ENCODE results near the gene COX19. TPM values are rescaled to one million over a fixed set of nuclear protein-coding genes. Genes with fewer than 3 reads are reported as not detected.
A peak's percentile ranks its signal among the peaks of the same experiment; 100 is the strongest.

The COX19 gene
- total and polyA plus RNA-seq, 2 of the 13 experiments (the other 11 are each of a cell fraction or from before 2014, with no cell fraction given): 11.5 to 21.7 TPM

DNA sequence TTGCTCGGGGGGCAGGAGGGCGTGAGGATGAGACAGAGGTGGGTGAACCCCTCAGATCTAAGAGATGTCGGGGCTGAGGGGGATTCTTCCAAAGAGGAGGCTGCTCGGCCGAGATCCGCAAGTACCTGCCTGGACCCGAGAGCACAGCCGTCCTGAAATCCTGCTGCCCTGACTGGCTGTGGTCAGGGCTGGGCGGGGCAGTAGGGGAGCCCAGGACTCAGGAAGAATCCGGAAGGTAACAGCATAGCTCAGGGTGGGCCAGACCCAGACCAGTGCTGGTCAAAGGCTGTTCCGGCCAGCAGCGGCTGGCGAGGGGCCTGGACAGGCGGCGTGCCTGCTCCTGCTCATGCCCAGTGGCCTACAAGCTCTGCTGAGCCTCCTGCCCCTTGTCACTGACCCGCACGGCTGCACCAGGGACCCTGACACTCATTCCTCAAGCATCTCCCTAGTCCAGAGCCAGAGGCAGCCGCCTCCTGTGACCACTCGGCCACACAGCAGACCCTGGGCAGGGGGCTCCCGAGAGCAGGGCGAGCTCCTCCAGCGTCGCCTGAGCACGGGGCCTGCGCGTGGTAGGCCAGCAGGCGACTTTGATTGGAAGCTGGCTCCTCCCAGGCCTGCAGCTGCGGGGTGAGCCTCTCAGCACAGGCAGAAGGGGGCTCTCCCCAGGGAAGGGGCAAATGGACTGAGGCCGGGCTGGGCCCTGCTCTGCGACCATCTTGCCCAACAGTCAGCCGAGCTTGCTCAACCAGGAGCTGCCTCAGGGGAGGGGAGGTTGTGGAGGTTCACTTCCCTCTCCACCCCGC lies 17.7 kb downstream of the COX19 start (continued):
- TF ChIP-seq, protein P1, sequence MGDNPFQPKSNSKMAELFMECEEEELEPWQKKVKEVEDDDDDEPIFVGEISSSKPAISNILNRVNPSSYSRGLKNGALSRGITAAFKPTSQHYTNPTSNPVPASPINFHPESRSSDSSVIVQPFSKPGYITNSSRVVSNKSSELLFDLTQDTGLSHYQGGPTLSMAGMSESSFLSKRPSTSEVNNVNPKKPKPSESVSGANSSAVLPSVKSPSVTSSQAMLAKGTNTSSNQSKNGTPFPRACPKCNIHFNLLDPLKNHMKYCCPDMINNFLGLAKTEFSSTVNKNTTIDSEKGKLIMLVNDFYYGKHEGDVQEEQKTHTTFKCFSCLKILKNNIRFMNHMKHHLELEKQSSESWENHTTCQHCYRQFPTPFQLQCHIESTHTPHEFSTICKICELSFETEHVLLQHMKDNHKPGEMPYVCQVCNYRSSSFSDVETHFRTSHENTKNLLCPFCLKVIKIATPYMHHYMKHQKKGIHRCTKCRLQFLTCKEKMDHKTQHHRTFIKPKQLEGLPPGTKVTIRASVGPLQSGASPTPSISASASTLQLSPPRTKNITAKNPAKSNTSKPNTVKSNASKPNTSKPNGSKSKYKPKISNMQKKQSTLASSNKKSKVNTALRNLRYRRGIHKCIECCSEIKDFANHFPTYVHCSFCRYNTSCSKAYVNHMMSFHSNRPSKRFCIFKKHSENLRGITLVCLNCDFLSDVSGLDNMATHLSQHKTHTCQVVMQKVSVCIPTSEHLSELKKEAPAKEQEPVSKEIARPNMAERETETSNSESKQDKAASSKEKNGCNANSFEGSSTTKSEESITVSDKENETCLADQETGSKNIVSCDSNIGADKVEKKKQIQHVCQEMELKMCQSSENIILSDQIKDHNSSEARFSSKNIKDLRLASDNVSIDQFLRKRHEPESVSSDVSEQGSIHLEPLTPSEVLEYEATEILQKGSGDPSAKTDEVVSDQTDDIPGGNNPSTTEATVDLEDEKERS (CRISPR knock-in tag; IDR thresholded peaks at IDR 0.05): 0 out of 2 replicates have a peak, but pooled peaks have one; percentile 82
- TF ChIP-seq TBX2 (CRISPR knock-in tag; IDR thresholded peaks at IDR 0.05; ENCODE audit: borderline replicate concordance) (peak; percentile 86), PAF1 (CRISPR knock-in tag; IDR thresholded peaks at IDR 0.05) (no peak), SP4 (CRISPR knock-in tag; IDR thresholded peaks at IDR 0.05) (peak; percentile 61), ZNF83 (CRISPR knock-in tag; IDR thresholded peaks at IDR 0.05; ENCODE audit: borderline replicate concordance) (peak; percentile 83), ZNF12 (CRISPR knock-in tag; IDR thresholded peaks at IDR 0.05) (0 out of 2 replicates have a peak, but pooled peaks have one; percentile 14), SP5 (CRISPR knock-in tag; IDR thresholded peaks at IDR 0.05; ENCODE audit: borderline replicate concordance, low read depth) (peak; percentile 94), ZNF619 (CRISPR knock-in tag; IDR thresholded peaks at IDR 0.05) (peak; percentile 97), ZMYM4 (CRISPR knock-in tag; IDR thresholded peaks at IDR 0.05) (peak; percentile 74), ZNF614 (CRISPR knock-in tag; IDR thresholded peaks at IDR 0.05; ENCODE audit: borderline replicate concordance) (peak; percentile 66), SPEN (CRISPR knock-in tag; IDR thresholded peaks at IDR 0.05; ENCODE audit: low read depth) (peak; percentile 83), MAFF (IDR thresholded peaks at IDR 0.05; ENCODE audit: low read depth, low read length) (no peak), KLF12 (CRISPR knock-in tag; IDR thresholded peaks at IDR 0.05; ENCODE audit: borderline replicate concordance) (peak; percentile 95), ZNF136 (CRISPR knock-in tag; IDR thresholded peaks at IDR 0.05; ENCODE audit: low read depth) (peak; percentile 72; the same call in 1 of the 2 replicates), SYNCRIP (IDR thresholded peaks at IDR 0.05; ENCODE audit: insufficient read depth, low read depth, low read length) (no peak), ZSCAN9 (CRISPR knock-in tag; IDR thresholded peaks at IDR 0.05; ENCODE audit: borderline replicate concordance) (peak; percentile 54; the same call in 1 of the 2 replicates), ZNF772 (CRISPR knock-in tag; IDR thresholded peaks at IDR 0.05) (peak; percentile 98), HOXA3 (CRISPR knock-in tag; IDR thresholded peaks at IDR 0.05) (peak; percentile 78), ISL2 (CRISPR knock-in tag; IDR thresholded peaks at IDR 0.05) (peak; percentile 45; the same call in 1 of the 2 replicates)
- TF ChIP-seq, protein P2, sequence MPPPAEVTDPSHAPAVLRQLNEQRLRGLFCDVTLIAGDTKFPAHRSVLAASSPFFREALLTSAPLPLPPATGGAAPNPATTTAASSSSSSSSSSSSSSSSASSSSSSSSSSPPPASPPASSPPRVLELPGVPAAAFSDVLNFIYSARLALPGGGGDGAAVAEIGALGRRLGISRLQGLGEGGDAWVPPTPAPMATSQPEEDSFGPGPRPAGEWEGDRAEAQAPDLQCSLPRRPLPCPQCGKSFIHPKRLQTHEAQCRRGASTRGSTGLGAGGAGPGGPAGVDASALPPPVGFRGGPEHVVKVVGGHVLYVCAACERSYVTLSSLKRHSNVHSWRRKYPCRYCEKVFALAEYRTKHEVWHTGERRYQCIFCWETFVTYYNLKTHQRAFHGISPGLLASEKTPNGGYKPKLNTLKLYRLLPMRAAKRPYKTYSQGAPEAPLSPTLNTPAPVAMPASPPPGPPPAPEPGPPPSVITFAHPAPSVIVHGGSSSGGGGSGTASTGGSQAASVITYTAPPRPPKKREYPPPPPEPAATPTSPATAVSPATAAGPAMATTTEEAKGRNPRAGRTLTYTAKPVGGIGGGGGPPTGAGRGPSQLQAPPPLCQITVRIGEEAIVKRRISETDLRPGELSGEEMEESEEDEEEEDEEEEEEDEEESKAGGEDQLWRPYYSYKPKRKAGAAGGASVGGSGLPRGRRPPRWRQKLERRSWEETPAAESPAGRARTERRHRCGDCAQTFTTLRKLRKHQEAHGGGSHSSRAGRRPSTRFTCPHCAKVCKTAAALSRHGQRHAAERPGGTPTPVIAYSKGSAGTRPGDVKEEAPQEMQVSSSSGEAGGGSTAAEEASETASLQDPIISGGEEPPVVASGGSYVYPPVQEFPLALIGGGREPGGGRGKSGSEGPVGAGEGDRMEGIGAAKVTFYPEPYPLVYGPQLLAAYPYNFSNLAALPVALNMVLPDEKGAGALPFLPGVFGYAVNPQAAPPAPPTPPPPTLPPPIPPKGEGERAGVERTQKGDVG (CRISPR knock-in tag; IDR thresholded peaks at IDR 0.05; ENCODE audit: borderline replicate concordance): peak; percentile 94; the same call in 1 of the 2 replicates
- TF ChIP-seq, protein P3, sequence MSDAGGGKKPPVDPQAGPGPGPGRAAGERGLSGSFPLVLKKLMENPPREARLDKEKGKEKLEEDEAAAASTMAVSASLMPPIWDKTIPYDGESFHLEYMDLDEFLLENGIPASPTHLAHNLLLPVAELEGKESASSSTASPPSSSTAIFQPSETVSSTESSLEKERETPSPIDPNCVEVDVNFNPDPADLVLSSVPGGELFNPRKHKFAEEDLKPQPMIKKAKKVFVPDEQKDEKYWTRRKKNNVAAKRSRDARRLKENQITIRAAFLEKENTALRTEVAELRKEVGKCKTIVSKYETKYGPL (CRISPR knock-in tag; IDR thresholded peaks at IDR 0.05): 0 out of 2 replicates have a peak, but pooled peaks have one; percentile 50
- TF ChIP-seq, protein P4, sequence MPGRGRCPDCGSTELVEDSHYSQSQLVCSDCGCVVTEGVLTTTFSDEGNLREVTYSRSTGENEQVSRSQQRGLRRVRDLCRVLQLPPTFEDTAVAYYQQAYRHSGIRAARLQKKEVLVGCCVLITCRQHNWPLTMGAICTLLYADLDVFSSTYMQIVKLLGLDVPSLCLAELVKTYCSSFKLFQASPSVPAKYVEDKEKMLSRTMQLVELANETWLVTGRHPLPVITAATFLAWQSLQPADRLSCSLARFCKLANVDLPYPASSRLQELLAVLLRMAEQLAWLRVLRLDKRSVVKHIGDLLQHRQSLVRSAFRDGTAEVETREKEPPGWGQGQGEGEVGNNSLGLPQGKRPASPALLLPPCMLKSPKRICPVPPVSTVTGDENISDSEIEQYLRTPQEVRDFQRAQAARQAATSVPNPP (CRISPR knock-in tag; IDR thresholded peaks at IDR 0.05): peak; percentile 79; the same call in 1 of the 2 replicates
